WTC11 (cell line): Measurements from ENCODE around the gene ANO8. TPM values are rescaled to one million over a fixed set of nuclear protein-coding genes. Genes with fewer than 3 reads are reported as not detected.
A peak's percentile ranks its signal among the peaks of the same experiment; 100 is the strongest.

Experiments used
- ATAC-seq: fragments of 200-7000 bp; cut with Tn5 transposase; 2 replicates; pipeline ENCODE4 v1.10.0; 2021; ENCODE audit warnings: mild to moderate bottlenecking, moderate library complexity
- CTCF ChIA-PET: fragments of 300-600 bp; sonication (Branson Sonifier 250); formaldehyde crosslinking; loops from one replicate; lab custom pipeline; 2021; ENCODE audit warnings: antibody characterized with exemption; lab: Charles Lee
- POLR2A ChIA-PET: fragments of 350-600 bp; sonication (Branson Sonifier 250); formaldehyde crosslinking; loops from one replicate; lab custom pipeline; 2021; ENCODE audit warnings: antibody characterized with exemption; lab: Charles Lee
- DNase-seq: peaks from one replicate; pipeline ENCODE4 v3.0.0; 2021; ENCODE audit warnings: low spot score
- H3K27ac Mint-ChIP-seq: 2 replicates; pipeline ENCODE4 v1.8.0; 2021; ENCODE audit warnings: mixed read lengths
- H3K27me3 Mint-ChIP-seq: 2 replicates; pipeline ENCODE4 v1.8.0; 2021; ENCODE audit warnings: low read depth, mild to moderate bottlenecking, moderate library complexity, mixed read lengths
- H3K36me3 Mint-ChIP-seq: 2 replicates; pipeline ENCODE4 v1.8.0; 2021; ENCODE audit warnings: mixed read lengths
- H3K4me1 Mint-ChIP-seq: 2 replicates; pipeline ENCODE4 v1.8.0; 2022; ENCODE audit warnings: mixed read lengths
- H3K4me3 Mint-ChIP-seq: 2 replicates; pipeline ENCODE4 v1.8.0; 2021; ENCODE audit warnings: mild to moderate bottlenecking, moderate library complexity, mixed read lengths
- H3K9me3 Mint-ChIP-seq: 2 replicates; pipeline ENCODE4 v1.8.0; 2021; ENCODE audit warnings: mixed read lengths
- CBFB ChIP-seq: sonication (generic); formaldehyde crosslinking; IDR thresholded peaks from 2 replicates; pipeline ENCODE4 v1.8.1; 2022; ENCODE audit warnings: mild to moderate bottlenecking, low read depth, missing genetic modification reagents
- ETV6 ChIP-seq: sonication (generic); formaldehyde crosslinking; IDR thresholded peaks from 2 replicates; pipeline ENCODE4 v1.8.1; 2022; ENCODE audit warnings: mild to moderate bottlenecking, missing genetic modification reagents
- FOXP1 ChIP-seq: sonication (generic); formaldehyde crosslinking; IDR thresholded peaks from 2 replicates; pipeline ENCODE4 v1.8.0; 2022; ENCODE audit warnings: missing genetic modification reagents, mild to moderate bottlenecking, moderate library complexity, borderline replicate concordance
- HMGA2 ChIP-seq: fragments of 250-450 bp; sonication (Bioruptor Pico); IDR thresholded peaks from 2 replicates; pipeline ENCODE4 v1.4.0; 2021; ENCODE audit warnings: mild to moderate bottlenecking, moderate library complexity
- IRF2 ChIP-seq: sonication (generic); formaldehyde crosslinking; IDR thresholded peaks from 2 replicates; pipeline ENCODE4 v1.8.0; 2022; ENCODE audit warnings: low read depth, missing genetic modification reagents, borderline replicate concordance
- MYBL2 ChIP-seq: sonication (generic); formaldehyde crosslinking; IDR thresholded peaks from 2 replicates; pipeline ENCODE4 v1.8.1; 2023; ENCODE audit warnings: mild to moderate bottlenecking, moderate library complexity, missing genetic modification reagents
- NFE2L1 ChIP-seq: sonication (generic); formaldehyde crosslinking; IDR thresholded peaks from 2 replicates; pipeline ENCODE4 v1.8.1; 2023; ENCODE audit warnings: missing genetic modification reagents
- NR1H2 ChIP-seq: sonication (generic); formaldehyde crosslinking; IDR thresholded peaks from 2 replicates; pipeline ENCODE4 v1.9.0; 2021; ENCODE audit warnings: mild to moderate bottlenecking, moderate library complexity, missing genetic modification reagents
- RELA ChIP-seq: sonication (generic); formaldehyde crosslinking; IDR thresholded peaks from 2 replicates; pipeline ENCODE4 v1.8.1; 2022; ENCODE audit warnings: missing genetic modification reagents, mild to moderate bottlenecking, borderline replicate concordance
- SP1 ChIP-seq: sonication (generic); formaldehyde crosslinking; conservative IDR thresholded peaks from 2 replicates; pipeline ENCODE4 v1.8.1; 2022; ENCODE audit warnings: missing genetic modification reagents
- TEAD1 ChIP-seq: sonication (generic); formaldehyde crosslinking; IDR thresholded peaks from 2 replicates; pipeline ENCODE4 v1.8.0; 2022; ENCODE audit warnings: mild to moderate bottlenecking, missing genetic modification reagents
- ZNF121 ChIP-seq: sonication (generic); formaldehyde crosslinking; IDR thresholded peaks from 2 replicates; pipeline ENCODE4 v1.8.0; 2023; ENCODE audit warnings: missing genetic modification reagents
- ZNF263 ChIP-seq: sonication (generic); formaldehyde crosslinking; IDR thresholded peaks from 2 replicates; pipeline ENCODE4 v1.8.1; 2022; ENCODE audit warnings: low read depth, mild to moderate bottlenecking, moderate library complexity, missing genetic modification reagents
- total RNA-seq: library from RNA; stranded (reverse); gene quantifications from 3 replicates; pipeline ENCODE4 v1.2.3, GENCODE V29; 2021
- TF ChIP-seq, protein P1 (sequence below): sonication (generic); formaldehyde crosslinking; conservative IDR thresholded peaks from 2 replicates; pipeline ENCODE4 v1.8.1; 2022; ENCODE audit warnings: mild to moderate bottlenecking, missing genetic modification reagents
- TF ChIP-seq, protein P2 (sequence below): sonication (generic); formaldehyde crosslinking; IDR thresholded peaks from 2 replicates; pipeline ENCODE4 v1.8.0; 2022; ENCODE audit warnings: mild to moderate bottlenecking, missing genetic modification reagents
- TF ChIP-seq, protein P3 (sequence below): sonication (generic); formaldehyde crosslinking; IDR thresholded peaks from 2 replicates; pipeline ENCODE4 v1.8.0; 2022; ENCODE audit warnings: mild to moderate bottlenecking, missing genetic modification reagents
- TF ChIP-seq, protein P4 (sequence below): fragments of 250-450 bp; sonication (Bioruptor Pico); IDR thresholded peaks from 2 replicates; pipeline ENCODE4 v2.1.2; 2022; ENCODE audit warnings: mild to moderate bottlenecking, moderate library complexity
- TF ChIP-seq, protein P5 (sequence below): sonication (generic); formaldehyde crosslinking; IDR thresholded peaks from 2 replicates; pipeline ENCODE4 v1.8.1; 2022; ENCODE audit warnings: low read depth, mild to moderate bottlenecking, moderate library complexity, missing genetic modification reagents, borderline replicate concordance
- TF ChIP-seq, protein P6 (sequence below): sonication (generic); formaldehyde crosslinking; IDR thresholded peaks from 2 replicates; pipeline ENCODE4 v1.8.1; 2023; ENCODE audit warnings: mild to moderate bottlenecking, missing genetic modification reagents
- TF ChIP-seq, protein P7 (sequence below): sonication (generic); formaldehyde crosslinking; IDR thresholded peaks from 2 replicates; pipeline ENCODE4 v1.8.1; 2023; ENCODE audit warnings: mild to moderate bottlenecking, missing genetic modification reagents, moderate library complexity
- TF ChIP-seq, protein P8 (sequence below): sonication (generic); formaldehyde crosslinking; IDR thresholded peaks from 2 replicates; pipeline ENCODE4 v1.8.0; 2022; ENCODE audit warnings: mild to moderate bottlenecking, missing genetic modification reagents
- TF ChIP-seq, protein P9 (sequence below): fragments of 250-450 bp; sonication (Bioruptor Pico); IDR thresholded peaks from 2 replicates; pipeline ENCODE4 v1.9.0; 2021; ENCODE audit warnings: mild to moderate bottlenecking

ANO8 gene
- total RNA-seq, 1 experiment from 2014 or later, result 32.6 TPM

DNA sequence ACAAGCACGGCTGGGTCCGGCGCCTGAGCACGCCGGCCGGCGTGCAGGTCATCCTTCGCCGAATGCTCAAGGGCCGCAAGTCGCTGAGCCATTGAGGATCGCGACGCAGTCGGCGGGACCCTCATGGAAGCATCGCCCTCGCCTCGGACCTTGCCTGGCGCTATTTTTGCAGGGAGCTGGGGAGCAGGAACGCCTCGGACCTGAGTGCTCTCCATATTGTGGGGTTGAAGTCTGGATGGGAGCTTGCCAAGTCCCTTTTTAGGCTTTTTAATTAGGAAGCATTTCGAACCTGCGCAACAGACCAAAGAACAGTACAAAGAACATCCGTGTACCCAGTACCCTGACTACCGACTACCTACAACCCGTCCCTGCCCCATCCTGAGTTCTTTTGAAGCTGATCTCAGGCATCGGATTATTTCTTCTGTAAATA is 28.4 kb downstream of the ANO8 start:
- DNase-seq (no peak), ATAC-seq (no peak)
- TF ChIP-seq, protein P1, sequence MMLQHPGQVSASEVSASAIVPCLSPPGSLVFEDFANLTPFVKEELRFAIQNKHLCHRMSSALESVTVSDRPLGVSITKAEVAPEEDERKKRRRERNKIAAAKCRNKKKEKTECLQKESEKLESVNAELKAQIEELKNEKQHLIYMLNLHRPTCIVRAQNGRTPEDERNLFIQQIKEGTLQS (CRISPR knock-in tag), result no peak
- TF ChIP-seq, protein P2, sequence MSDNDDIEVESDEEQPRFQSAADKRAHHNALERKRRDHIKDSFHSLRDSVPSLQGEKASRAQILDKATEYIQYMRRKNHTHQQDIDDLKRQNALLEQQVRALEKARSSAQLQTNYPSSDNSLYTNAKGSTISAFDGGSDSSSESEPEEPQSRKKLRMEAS, result peak; percentile 61; the same call in 1 of the 2 replicates
- TF ChIP-seq, protein P3, sequence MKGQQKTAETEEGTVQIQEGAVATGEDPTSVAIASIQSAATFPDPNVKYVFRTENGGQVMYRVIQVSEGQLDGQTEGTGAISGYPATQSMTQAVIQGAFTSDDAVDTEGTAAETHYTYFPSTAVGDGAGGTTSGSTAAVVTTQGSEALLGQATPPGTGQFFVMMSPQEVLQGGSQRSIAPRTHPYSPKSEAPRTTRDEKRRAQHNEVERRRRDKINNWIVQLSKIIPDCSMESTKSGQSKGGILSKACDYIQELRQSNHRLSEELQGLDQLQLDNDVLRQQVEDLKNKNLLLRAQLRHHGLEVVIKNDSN (CRISPR knock-in tag), result no peak
- TF ChIP-seq, protein P4, sequence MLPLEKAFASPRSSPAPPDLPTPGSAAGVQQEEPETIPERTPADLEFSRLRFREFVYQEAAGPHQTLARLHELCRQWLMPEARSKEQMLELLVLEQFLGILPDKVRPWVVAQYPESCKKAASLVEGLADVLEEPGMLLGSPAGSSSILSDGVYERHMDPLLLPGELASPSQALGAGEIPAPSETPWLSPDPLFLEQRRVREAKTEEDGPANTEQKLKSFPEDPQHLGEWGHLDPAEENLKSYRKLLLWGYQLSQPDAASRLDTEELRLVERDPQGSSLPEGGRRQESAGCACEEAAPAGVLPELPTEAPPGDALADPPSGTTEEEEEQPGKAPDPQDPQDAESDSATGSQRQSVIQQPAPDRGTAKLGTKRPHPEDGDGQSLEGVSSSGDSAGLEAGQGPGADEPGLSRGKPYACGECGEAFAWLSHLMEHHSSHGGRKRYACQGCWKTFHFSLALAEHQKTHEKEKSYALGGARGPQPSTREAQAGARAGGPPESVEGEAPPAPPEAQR (CRISPR knock-in tag), result no peak
- TF ChIP-seq SP1 (CRISPR knock-in tag) (no peak), FOXP1 (peak; percentile 43; the same call in 1 of the 2 replicates), IRF2 (no peak), MYBL2 (CRISPR knock-in tag) (0 out of 2 replicates have a peak, but pooled peaks have one; percentile 13), ETV6 (CRISPR knock-in tag) (no peak), ZNF263 (CRISPR knock-in tag) (no peak)
- TF ChIP-seq, protein P5, sequence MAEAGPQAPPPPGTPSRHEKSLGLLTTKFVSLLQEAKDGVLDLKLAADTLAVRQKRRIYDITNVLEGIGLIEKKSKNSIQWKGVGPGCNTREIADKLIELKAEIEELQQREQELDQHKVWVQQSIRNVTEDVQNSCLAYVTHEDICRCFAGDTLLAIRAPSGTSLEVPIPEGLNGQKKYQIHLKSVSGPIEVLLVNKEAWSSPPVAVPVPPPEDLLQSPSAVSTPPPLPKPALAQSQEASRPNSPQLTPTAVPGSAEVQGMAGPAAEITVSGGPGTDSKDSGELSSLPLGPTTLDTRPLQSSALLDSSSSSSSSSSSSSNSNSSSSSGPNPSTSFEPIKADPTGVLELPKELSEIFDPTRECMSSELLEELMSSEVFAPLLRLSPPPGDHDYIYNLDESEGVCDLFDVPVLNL (CRISPR knock-in tag), result peak; percentile 33; the same call in 1 of the 2 replicates
- TF ChIP-seq, protein P6, sequence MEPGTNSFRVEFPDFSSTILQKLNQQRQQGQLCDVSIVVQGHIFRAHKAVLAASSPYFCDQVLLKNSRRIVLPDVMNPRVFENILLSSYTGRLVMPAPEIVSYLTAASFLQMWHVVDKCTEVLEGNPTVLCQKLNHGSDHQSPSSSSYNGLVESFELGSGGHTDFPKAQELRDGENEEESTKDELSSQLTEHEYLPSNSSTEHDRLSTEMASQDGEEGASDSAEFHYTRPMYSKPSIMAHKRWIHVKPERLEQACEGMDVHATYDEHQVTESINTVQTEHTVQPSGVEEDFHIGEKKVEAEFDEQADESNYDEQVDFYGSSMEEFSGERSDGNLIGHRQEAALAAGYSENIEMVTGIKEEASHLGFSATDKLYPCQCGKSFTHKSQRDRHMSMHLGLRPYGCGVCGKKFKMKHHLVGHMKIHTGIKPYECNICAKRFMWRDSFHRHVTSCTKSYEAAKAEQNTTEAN (CRISPR knock-in tag), result no peak
- TF ChIP-seq, protein P7, sequence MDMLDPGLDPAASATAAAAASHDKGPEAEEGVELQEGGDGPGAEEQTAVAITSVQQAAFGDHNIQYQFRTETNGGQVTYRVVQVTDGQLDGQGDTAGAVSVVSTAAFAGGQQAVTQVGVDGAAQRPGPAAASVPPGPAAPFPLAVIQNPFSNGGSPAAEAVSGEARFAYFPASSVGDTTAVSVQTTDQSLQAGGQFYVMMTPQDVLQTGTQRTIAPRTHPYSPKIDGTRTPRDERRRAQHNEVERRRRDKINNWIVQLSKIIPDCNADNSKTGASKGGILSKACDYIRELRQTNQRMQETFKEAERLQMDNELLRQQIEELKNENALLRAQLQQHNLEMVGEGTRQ, result no peak
- no peaks in the 10 kb centered on the region; the same call in 1 of the 2 replicates for H3K36me3 Mint-ChIP-seq
- H3K9me3 Mint-ChIP-seq, result no peaks in the 10 kb centered on the region
- H3K4me1 Mint-ChIP-seq, result peaks cover 47% of the 10 kb centered on the region
- CTCF ChIA-PET, result interaction anchor here (1.0 to 3.1 kb wide), 5 partner anchors 13 to 148 kb away, joined by 3 to 60 read pairs (median 5); no protein-coding TSS in a partner anchor
- H3K27me3 Mint-ChIP-seq, result no peaks in the 10 kb centered on the region
- POLR2A ChIA-PET, result interaction anchor here (0.9 to 1.2 kb wide), 2 partner anchors 13 to 32 kb away, joined by 3 read pairs; no protein-coding TSS in a partner anchor
- peak overlapping the region; percentile 89 for H3K4me3 Mint-ChIP-seq
- H3K27ac Mint-ChIP-seq, result peak overlapping the region; percentile 91

DNA sequence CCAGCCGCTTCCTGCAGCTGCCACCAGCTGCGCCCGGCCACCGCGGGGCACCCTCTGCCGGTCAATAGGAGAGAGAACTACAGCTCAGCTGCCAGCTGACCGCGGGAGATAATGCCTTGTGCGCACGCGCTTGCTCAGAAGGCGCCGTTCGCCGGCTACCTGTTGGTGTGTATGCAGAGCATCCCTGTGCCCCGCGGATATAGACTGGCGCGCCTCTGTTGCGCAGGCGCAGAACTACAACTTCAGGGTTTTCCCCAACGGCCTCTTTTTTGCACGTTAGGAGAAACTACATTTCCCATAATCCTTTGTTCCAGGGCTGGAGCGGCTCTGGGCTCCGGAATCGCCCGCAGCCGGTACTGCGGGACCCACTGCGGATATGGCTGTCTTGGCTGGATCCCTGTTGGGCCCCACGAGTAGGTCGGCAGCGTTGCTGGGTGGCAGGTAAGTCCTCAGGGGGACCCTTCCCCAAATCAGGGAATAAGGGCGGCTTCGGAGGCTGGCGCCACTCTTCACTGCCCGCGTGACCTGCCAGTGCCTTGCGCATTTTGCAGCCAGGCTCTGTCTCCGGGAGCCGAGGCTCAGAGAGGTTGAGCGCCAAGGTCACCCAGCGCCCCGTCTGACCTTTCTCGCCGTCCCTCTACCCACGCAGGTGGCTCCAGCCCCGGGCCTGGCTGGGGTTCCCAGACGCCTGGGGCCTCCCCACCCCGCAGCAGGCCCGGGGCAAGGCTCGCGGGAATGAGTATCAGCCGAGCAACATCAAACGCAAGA is 29.0 kb downstream of the ANO8 start, which contains the start of gene MRPL34:
MRPL34 (plus strand) TSS at position 356 of the 768 bp plus-strand sequence; CDS start at position 377, 21 bp downstream.
- Mint-ChIP-seq H3K9me3 (no peaks in the 10 kb centered on the region), H3K27me3 (no peaks in the 10 kb centered on the region), H3K4me3 (peak within 1 kb of the TSS; percentile 89), H3K36me3 (no peaks in the 10 kb centered on the region; the same call in 1 of the 2 replicates), H3K4me1 (peaks cover 45% of the 10 kb centered on the region), H3K27ac (peak within 1 kb of the TSS; percentile 91)
- POLR2A ChIA-PET, result interaction anchor here (0.5 to 1.3 kb wide), 8 partner anchors 9 to 99 kb away, joined by 3 to 17 read pairs (median 6); partner anchors contain the start of gene BST2
- DNase-seq, result peak; percentile 99
- ATAC-seq, result peak; percentile 51
- CTCF ChIA-PET, result interaction anchor here (0.6 to 3.1 kb wide), 25 partner anchors 9 to 271 kb away, joined by 3 to 60 read pairs (median 5); partner anchors contain the start of genes ANKLE1, BABAM1 and USE1
- TF ChIP-seq NFE2L1, result peak; percentile 69; the same call in 1 of the 2 replicates
- no peak for TF ChIP-seq ZNF121 (CRISPR knock-in tag)
- TF ChIP-seq HMGA2 (CRISPR knock-in tag), result no peak
- no peak; the same call in 1 of the 2 replicates for TF ChIP-seq TEAD1 (CRISPR knock-in tag)
- TF ChIP-seq RELA (CRISPR knock-in tag), result no peak
- TF ChIP-seq, protein P4 (CRISPR knock-in tag), result no peak
- TF ChIP-seq, protein P1 (CRISPR knock-in tag), result no peak
- TF ChIP-seq, protein P8, sequence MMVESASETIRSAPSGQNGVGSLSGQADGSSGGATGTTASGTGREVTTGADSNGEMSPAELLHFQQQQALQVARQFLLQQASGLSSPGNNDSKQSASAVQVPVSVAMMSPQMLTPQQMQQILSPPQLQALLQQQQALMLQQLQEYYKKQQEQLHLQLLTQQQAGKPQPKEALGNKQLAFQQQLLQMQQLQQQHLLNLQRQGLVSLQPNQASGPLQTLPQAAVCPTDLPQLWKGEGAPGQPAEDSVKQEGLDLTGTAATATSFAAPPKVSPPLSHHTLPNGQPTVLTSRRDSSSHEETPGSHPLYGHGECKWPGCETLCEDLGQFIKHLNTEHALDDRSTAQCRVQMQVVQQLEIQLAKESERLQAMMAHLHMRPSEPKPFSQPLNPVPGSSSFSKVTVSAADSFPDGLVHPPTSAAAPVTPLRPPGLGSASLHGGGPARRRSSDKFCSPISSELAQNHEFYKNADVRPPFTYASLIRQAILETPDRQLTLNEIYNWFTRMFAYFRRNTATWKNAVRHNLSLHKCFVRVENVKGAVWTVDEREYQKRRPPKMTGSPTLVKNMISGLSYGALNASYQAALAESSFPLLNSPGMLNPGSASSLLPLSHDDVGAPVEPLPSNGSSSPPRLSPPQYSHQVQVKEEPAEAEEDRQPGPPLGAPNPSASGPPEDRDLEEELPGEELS (CRISPR knock-in tag), result no peak
- TF ChIP-seq, protein P9, sequence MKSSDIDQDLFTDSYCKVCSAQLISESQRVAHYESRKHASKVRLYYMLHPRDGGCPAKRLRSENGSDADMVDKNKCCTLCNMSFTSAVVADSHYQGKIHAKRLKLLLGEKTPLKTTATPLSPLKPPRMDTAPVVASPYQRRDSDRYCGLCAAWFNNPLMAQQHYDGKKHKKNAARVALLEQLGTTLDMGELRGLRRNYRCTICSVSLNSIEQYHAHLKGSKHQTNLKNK (CRISPR knock-in tag), result no peak
- TF ChIP-seq NR1H2 (CRISPR knock-in tag), result no peak
- no peak for TF ChIP-seq CBFB (CRISPR knock-in tag)
